Activated CD4-positive, alpha-beta memory T cell treated with anti-CD3 and anti-CD28 coated beads, Interleukin-2, amount 10 ng/mL, durations not matched to agents 7 days and 5 days (primary cell): ENCODE data around the gene TMPRSS3. TPM values are rescaled to one million over a fixed set of nuclear protein-coding genes. Genes with fewer than 3 reads are reported as not detected.
"Not testable (repeated sequence)": the region's sequence is repeated elsewhere in the genome, so short reads cannot be mapped to it uniquely, and the experiment has no call there.

ENCODE experiments used
- CTCF ChIA-PET: fragments of 350-600 bp; sonication (Branson Sonifier 250); formaldehyde crosslinking; loops from one replicate; lab custom pipeline; 2021; ENCODE audit warnings: antibody characterized with exemption, inconsistent platforms; lab: Charles Lee
- POLR2A ChIA-PET: fragments of 350-600 bp; sonication (Branson Sonifier 250); formaldehyde crosslinking; loops from one replicate; lab custom pipeline; 2021; ENCODE audit warnings: antibody characterized with exemption; lab: Charles Lee
- DNase-seq: peaks from one replicate; pipeline ENCODE4 v3.0.0-alpha.2; 2020
- H3K27ac Mint-ChIP-seq: one replicate; pipeline ENCODE4 v1.8.0; 2021; ENCODE audit warnings: mild to moderate bottlenecking, mixed read lengths
- H3K27me3 Mint-ChIP-seq: one replicate; pipeline ENCODE4 v1.8.0; 2021; ENCODE audit warnings: mixed read lengths
- H3K36me3 Mint-ChIP-seq: one replicate; pipeline ENCODE4 v1.8.0; 2021; ENCODE audit warnings: low read depth, mixed read lengths
- H3K4me1 Mint-ChIP-seq: one replicate; pipeline ENCODE4 v1.8.0; 2021; ENCODE audit warnings: mixed read lengths
- H3K4me3 Mint-ChIP-seq: one replicate; pipeline ENCODE4 v1.8.0; 2021; ENCODE audit warnings: mild to moderate bottlenecking, mixed read lengths
- H3K9me3 Mint-ChIP-seq: one replicate; pipeline ENCODE4 v1.8.0; 2021; ENCODE audit warnings: mixed read lengths
- total RNA-seq, 2 experiments: library from RNA; stranded (reverse); gene quantifications; one replicate each; pipeline ENCODE4 v1.2.3, GENCODE V29; 2021

TMPRSS3 gene
- total RNA-seq, 2 experiments from 2014 or later = 24.6 to 24.8 TPM

DNA sequence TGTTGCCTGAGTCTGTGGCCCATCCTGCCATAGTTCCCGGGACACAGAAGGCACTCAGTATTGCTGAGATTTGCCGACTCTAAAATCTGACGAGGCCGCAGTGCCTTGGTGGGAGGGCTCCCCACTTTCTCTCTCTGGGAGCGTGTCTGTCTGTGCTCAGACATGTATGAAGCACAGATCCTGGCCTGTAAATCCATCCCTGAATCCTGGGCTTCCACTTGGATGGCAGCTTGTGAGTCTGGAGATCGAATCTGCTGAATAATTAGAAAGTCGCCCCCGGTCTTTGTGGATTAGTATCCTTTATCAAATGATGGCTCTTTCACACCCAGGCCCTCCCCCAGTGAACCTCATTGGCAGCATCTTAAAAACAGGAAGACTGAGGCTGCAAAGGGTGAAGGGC lies 18.2 kb upstream of the TMPRSS3 start:
- DNase-seq = no peak
- CTCF ChIA-PET = no interaction called here
- H3K4me1 Mint-ChIP-seq = peaks cover 69% of the 10 kb centered on the region
- POLR2A ChIA-PET = interaction anchor here (0.6 to 19.4 kb wide), 6 partner anchors 6 to 177 kb away, joined by 3 to 431 read pairs (median 4); partner anchors contain the start of gene UBASH3A
- peaks cover 3% of the 10 kb centered on the region for H3K9me3 Mint-ChIP-seq
- H3K36me3 Mint-ChIP-seq = peaks cover 60% of the 10 kb centered on the region
- H3K27me3 Mint-ChIP-seq = no peaks in the 10 kb centered on the region
- peak overlapping the region; percentile 94 for H3K27ac Mint-ChIP-seq
- no peak overlapping the region for H3K4me3 Mint-ChIP-seq

DNA sequence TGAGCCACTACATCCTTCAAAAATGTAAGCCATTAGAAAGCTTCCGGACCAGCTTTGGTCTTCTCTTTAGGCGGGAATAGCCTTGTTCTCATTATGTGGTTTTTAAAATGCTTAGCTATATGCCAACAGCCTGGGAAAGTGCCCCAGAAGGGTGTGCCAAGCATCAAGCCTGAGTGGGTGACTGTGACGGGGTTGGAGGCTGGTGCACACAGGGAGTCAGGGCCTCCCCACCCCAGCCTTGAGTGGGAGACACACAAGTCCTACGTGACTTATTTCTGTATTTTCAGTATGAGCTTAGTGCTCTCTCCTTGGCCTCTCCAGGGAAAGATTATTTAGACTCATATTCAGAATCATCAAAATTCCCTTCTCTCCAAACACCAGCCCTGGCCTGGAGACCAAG lies 17.6 kb upstream of the TMPRSS3 start:
- H3K27ac Mint-ChIP-seq = peak overlapping the region; percentile 94
- no peaks in the 10 kb centered on the region for H3K27me3 Mint-ChIP-seq
- DNase-seq = no peak
- no peak overlapping the region for H3K4me3 Mint-ChIP-seq
- peaks cover 67% of the 10 kb centered on the region for H3K4me1 Mint-ChIP-seq
- H3K36me3 Mint-ChIP-seq = peaks cover 56% of the 10 kb centered on the region
- CTCF ChIA-PET = no interaction called here
- POLR2A ChIA-PET = interaction anchor here (1.2 to 19.4 kb wide), 5 partner anchors 6 to 176 kb away, joined by 3 to 431 read pairs (median 4); partner anchors contain the start of gene UBASH3A
- H3K9me3 Mint-ChIP-seq = peaks cover 3% of the 10 kb centered on the region

DNA sequence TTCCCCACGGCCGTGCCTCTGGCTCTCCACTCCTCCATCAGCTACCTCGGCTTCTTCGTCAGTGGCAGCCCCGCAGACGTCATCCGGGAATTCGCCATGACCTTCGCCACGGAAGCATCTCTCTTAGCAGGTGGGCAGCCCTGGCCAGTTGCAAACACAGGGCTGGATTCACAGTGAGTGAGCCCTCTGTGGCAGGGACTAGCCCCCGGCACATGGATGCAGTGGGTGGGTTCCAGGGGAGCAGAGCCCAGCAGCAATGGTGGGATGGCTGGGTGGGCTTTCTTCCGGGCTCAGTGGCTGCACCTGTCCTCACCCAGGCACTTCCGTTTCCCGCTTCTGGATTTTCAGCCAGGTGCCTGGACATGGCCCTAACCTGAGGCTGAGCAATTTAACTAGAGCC lies 17.2 kb upstream of the TMPRSS3 start:
- no peak for DNase-seq
- H3K27me3 Mint-ChIP-seq = no peaks in the 10 kb centered on the region
- peaks cover 56% of the 10 kb centered on the region for H3K36me3 Mint-ChIP-seq
- POLR2A ChIA-PET = interaction anchor here (1.2 to 19.4 kb wide), 5 partner anchors 5 to 176 kb away, joined by 3 to 431 read pairs (median 4); partner anchors contain the start of gene UBASH3A
- H3K9me3 Mint-ChIP-seq = peaks cover 3% of the 10 kb centered on the region
- peak overlapping the region; percentile 94 for H3K27ac Mint-ChIP-seq
- peaks cover 70% of the 10 kb centered on the region for H3K4me1 Mint-ChIP-seq
- CTCF ChIA-PET = no interaction called here
- H3K4me3 Mint-ChIP-seq = no peak overlapping the region

DNA sequence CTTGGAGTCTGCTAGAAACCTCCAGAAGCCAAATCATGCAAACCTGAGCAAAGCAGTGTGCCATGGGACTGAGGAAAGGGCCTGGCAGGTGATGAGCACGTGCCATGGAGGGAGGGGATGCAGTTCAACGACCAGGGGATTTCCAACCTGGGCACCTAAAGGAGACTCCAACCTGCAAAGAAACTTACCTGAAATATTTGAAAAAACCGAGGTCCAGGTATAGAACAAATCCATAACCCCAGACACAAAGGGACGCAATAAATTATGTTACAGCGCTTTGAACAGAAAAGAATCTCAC lies 16.7 kb upstream of the TMPRSS3 start:
- Mint-ChIP-seq H3K27me3 (no peaks in the 10 kb centered on the region), H3K4me1 (peaks cover 75% of the 10 kb centered on the region), H3K27ac (no peak overlapping the region), H3K4me3 (no peak overlapping the region), H3K9me3 (peaks cover 2% of the 10 kb centered on the region), H3K36me3 (peaks cover 57% of the 10 kb centered on the region)
- no peak for DNase-seq
- ChIA-PET CTCF (no interaction called here), POLR2A (interaction anchor here (1.7 to 19.4 kb wide), 3 partner anchors 5 to 38 kb away, joined by 3 to 431 read pairs (median 431); partner anchors contain the start of gene UBASH3A)

DNA sequence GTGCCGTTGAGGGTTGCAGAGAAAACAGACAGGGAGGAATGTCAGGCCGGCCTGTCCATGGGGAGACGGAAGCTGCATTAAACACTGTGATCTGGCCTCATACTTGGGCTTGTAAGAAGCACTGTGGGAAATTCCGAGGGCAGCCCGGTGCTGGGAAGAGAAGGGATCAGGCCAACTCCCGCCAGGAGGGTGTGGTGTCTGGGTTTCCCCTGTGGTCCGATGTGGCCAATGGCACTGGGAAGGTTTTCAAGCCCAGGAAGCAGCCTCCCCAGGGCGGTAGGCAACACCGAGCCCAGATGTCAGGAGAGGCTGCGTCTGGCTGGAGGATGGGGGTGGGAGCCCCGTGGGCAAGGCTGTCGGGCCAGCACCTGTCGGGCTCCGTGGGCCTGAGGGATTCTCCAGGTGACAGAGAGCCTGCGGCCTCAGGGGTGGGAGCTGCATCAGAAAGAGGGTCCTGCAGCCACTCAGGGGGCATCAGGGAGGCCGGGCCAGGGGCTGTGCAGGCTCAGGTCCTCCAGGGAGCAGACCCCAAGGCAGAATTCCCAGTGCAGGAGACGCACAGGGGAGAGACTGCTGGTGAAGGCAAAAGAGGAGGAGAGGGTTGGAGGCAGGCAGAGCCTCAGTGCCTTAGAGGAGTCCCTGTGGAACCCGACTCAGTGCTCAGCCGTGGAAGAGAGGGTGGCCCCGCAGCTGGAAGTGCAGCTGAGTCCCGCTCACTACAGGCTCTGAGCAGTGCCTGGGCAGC lies 16.2 kb upstream of the TMPRSS3 start:
- Mint-ChIP-seq H3K36me3 (peaks cover 58% of the 10 kb centered on the region), H3K9me3 (no peaks in the 10 kb centered on the region), H3K27me3 (no peaks in the 10 kb centered on the region), H3K27ac (no peak overlapping the region), H3K4me3 (no peak overlapping the region), H3K4me1 (peaks cover 76% of the 10 kb centered on the region)
- no peak for DNase-seq
- CTCF ChIA-PET = interaction anchor here (1.0 to 1.5 kb wide), 5 partner anchors 12 to 155 kb away, joined by 3 to 7 read pairs (median 4); no protein-coding TSS in a partner anchor
- POLR2A ChIA-PET = interaction anchor here (0.8 to 19.4 kb wide), 4 partner anchors 4 to 40 kb away, joined by 3 to 431 read pairs (median 217); partner anchors contain the start of gene UBASH3A

DNA sequence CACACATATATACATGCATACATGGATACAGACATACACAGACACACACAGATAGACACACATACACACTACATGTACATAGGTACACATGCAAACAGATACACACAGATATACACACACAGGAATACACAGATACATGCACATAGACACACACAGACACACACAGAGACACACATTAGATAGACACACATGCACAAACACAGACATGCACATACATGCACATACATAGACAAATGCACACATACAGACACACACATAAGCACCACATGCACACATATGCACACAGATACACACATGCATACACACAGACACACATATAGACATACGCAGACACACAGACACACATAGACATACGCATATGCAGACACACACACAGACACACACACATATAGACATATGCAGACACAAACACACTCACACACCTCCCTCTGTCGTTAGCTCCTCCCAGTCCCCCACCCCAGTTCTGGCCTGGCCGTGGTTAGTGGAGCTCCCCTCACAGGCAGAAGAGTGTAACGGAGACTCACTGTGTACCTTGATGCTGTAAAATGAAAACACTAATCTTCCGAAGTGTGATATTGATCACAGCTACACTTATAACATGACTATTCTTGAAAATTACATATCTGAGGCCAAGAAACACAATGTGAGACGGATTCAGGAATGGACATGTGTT lies 15.5 kb upstream of the TMPRSS3 start:
- DNase-seq = peak; percentile 42
- H3K27me3 Mint-ChIP-seq = no peaks in the 10 kb centered on the region
- ChIA-PET POLR2A (interaction anchor here (0.8 to 12.6 kb wide), 2 partner anchors 11 to 41 kb away, joined by 3 to 431 read pairs; no protein-coding TSS in a partner anchor), CTCF (interaction anchor here (0.5 to 1.5 kb wide), 8 partner anchors 10 to 154 kb away, joined by 3 to 7 read pairs (median 4); no protein-coding TSS in a partner anchor)
- H3K4me3 Mint-ChIP-seq = no peak overlapping the region
- peaks cover 58% of the 10 kb centered on the region for H3K36me3 Mint-ChIP-seq
- H3K9me3 Mint-ChIP-seq = no peaks in the 10 kb centered on the region
- no peak overlapping the region for H3K27ac Mint-ChIP-seq
- H3K4me1 Mint-ChIP-seq = peaks cover 76% of the 10 kb centered on the region

DNA sequence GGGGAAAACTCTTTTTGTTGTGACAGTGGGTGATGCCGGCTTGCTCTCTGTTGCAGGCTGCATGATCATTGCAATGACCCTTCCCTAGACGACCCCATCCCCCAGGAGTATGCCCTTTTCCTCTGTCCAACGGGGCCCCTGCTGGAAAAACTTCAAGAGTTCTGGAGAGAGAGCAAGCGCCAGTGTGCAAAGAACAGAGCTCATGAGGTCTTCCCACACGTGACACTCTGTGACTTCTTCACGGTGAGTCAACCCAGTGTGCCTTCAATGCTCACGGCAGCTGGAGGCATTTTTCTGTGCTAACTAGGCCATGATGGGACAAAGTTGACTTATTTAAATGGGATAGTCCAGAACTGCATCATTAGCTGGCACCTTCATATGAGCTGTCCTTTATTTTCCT lies 13.5 kb upstream of the TMPRSS3 start:
- Mint-ChIP-seq H3K4me3 (no peak overlapping the region), H3K9me3 (no peaks in the 10 kb centered on the region), H3K27ac (no peak overlapping the region), H3K27me3 (no peaks in the 10 kb centered on the region), H3K36me3 (peaks cover 57% of the 10 kb centered on the region), H3K4me1 (peaks cover 56% of the 10 kb centered on the region)
- ChIA-PET POLR2A (interaction anchor here (12.6 kb wide), 1 partner anchor 13 kb away, joined by 431 read pairs; no protein-coding TSS in a partner anchor), CTCF (no interaction called here)
- no peak for DNase-seq

DNA sequence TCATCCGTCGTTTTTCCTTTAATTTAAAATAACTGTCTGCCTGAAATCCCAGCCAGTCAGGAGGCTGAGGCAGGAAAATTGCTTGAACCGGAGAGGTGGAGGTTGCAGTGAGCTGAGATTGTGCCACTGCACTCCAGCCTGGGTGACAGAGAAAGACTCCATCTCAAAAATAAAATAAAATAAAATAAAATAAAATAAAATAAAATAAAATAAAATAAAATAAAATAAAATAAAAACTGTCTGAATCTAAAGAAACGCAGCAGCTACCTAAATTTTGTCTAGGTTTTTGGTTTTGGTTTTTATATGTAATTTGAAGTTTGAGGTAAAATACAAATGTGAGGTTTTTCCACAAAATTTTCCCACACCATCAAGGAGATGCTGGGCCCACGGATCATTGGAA lies 12.9 kb upstream of the TMPRSS3 start:
- H3K4me3 Mint-ChIP-seq, H3K9me3 Mint-ChIP-seq, DNase-seq, H3K27me3 Mint-ChIP-seq, H3K27ac Mint-ChIP-seq, CTCF ChIA-PET: not testable (repeated sequence)
- Mint-ChIP-seq H3K4me1 (peaks cover 50% of the 10 kb centered on the region), H3K36me3 (peaks cover 52% of the 10 kb centered on the region)
- POLR2A ChIA-PET = interaction anchor here (12.6 kb wide), 1 partner anchor 13 kb away, joined by 431 read pairs; no protein-coding TSS in a partner anchor

DNA sequence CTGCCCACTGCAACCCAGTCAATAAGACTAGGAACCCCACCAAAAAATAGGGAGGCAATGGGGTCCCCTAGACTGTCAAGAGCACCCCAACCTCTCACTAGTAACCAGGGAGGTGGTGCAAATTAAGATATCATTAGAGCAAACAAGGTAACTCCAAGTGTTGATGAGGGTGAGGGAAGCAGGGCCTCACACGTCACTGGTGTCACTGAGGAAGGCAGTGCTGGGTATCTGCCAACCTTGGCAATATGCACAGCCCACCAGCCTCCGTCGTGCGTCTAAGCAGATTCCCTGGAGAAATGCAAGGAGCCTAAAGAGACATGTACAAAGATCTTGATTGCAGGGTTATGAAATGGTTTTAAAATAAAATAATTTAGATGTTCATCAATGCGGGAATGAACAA lies 11.6 kb upstream of the TMPRSS3 start:
- Mint-ChIP-seq H3K27me3 (no peaks in the 10 kb centered on the region), H3K4me3 (peak overlapping the region; percentile 95), H3K27ac (peak overlapping the region; percentile 92), H3K36me3 (peaks cover 43% of the 10 kb centered on the region), H3K9me3 (no peaks in the 10 kb centered on the region), H3K4me1 (peaks cover 46% of the 10 kb centered on the region)
- POLR2A ChIA-PET = interaction anchor here (12.6 kb wide), 1 partner anchor 15 kb away, joined by 431 read pairs; no protein-coding TSS in a partner anchor
- CTCF ChIA-PET = no interaction called here
- no peak for DNase-seq

DNA sequence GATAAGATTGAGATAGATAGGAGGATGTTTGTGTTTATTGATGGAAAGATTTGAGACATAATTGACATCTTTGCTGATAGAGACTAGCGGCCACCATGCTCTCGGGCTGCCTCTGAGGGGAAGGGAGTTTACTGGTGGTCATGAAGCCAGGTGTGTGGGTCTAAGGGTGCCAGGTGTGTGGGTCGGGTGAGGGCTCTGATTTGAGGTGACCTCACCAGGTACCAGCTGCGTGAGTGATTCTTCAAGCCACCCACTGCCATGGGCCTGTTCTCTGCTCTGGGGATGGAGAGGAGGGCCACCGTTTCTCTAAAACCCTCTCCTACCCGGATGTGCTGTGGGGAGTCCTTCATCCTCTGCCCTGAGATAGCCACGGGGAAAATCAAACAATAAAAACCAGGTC lies 11.0 kb upstream of the TMPRSS3 start:
- no peak for DNase-seq
- POLR2A ChIA-PET = interaction anchor here (1.1 to 12.6 kb wide), 3 partner anchors 15 to 32 kb away, joined by 3 to 431 read pairs (median 9); no protein-coding TSS in a partner anchor
- Mint-ChIP-seq H3K4me1 (peaks cover 46% of the 10 kb centered on the region), H3K27ac (peak overlapping the region; percentile 92), H3K4me3 (peak overlapping the region; percentile 95), H3K9me3 (peaks cover 4% of the 10 kb centered on the region), H3K36me3 (peaks cover 47% of the 10 kb centered on the region), H3K27me3 (no peaks in the 10 kb centered on the region)
- CTCF ChIA-PET = interaction anchor here (3.9 to 4.8 kb wide), 2 partner anchors 16 to 25 kb away, joined by 21 to 51 read pairs; no protein-coding TSS in a partner anchor

DNA sequence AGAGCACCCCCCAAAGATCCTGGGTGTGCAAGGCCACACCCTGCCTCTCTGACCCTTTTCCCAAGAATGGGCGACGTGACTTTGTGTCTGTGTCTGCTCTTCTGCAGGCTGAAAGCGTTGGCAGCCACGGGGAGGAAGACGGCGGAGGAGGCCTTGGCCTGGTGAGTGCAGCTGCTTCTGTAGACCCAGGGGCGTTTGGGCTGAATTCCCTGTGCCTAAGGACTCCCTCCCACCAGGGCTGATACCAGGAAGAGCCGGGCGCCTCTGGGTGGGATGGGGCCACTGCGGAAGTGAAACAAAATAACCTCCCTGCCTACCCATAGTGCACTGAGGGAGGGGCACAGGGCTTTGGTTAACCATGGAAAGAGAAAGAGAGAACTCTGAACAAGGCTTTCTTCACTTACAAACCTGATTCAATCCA lies 10.4 kb upstream of the TMPRSS3 start:
- Mint-ChIP-seq H3K4me3 (peak overlapping the region; percentile 95), H3K36me3 (peaks cover 53% of the 10 kb centered on the region), H3K9me3 (peaks cover 9% of the 10 kb centered on the region), H3K27ac (peak overlapping the region; percentile 92), H3K27me3 (no peaks in the 10 kb centered on the region), H3K4me1 (peaks cover 53% of the 10 kb centered on the region)
- POLR2A ChIA-PET = interaction anchor here (1.0 to 12.6 kb wide), 6 partner anchors 14 to 108 kb away, joined by 3 to 431 read pairs (median 6); no protein-coding TSS in a partner anchor
- DNase-seq = peak; percentile 75
- CTCF ChIA-PET = interaction anchor here (3.9 to 4.8 kb wide), 2 partner anchors 17 to 25 kb away, joined by 21 to 51 read pairs; no protein-coding TSS in a partner anchor
